NCI-H2196 treated with DMSO at 0.1 percent for 48 hours (cell line): ENCODE data around the gene CAPN7.

Source experiments
- DNase-seq: peaks from one replicate; lab custom pipeline; 2025; ENCODE audit not compliant: unreplicated experiment; lab: John Stamatoyannopoulos, UW

CAPN7 gene

GRCh38 chr3:15198686-15199085 is 7.4 kb upstream of the CAPN7 start:
- no peak for DNase-seq

- no peak for DNase-seq
These were observed 6.4 kb upstream of the CAPN7 start for GRCh38 chr3:15199493-15200105.

- DNase-seq = no peak
These were observed 2.0 kb upstream of the CAPN7 start for GRCh38 chr3:15204005-15204404.

- no peak for DNase-seq
These were observed 538 bp upstream of the CAPN7 start for GRCh38 chr3:15205482-15205933.

- no peak for DNase-seq
These were observed 873 bp downstream of the CAPN7 start for GRCh38 chr3:15206662-15207576.

- DNase-seq = no peak
These were observed 1.9 kb downstream of the CAPN7 start for GRCh38 chr3:15207836-15208504.

GRCh38 chr3:15211937-15212336 is 5.9 kb downstream of the CAPN7 start:
- DNase-seq = no peak

GRCh38 chr3:15214758-15215157 is 8.7 kb downstream of the CAPN7 start:
- no peak for DNase-seq

- no peak for DNase-seq
These were observed 9.9 kb downstream of the CAPN7 start for GRCh38 chr3:15215996-15216395.

- DNase-seq = no peak
These were observed 10.5 kb downstream of the CAPN7 start for GRCh38 chr3:15216501-15216900.

GRCh38 chr3:15217011-15217671 is 11.1 kb downstream of the CAPN7 start:
- no peak for DNase-seq

- DNase-seq = no peak
These were observed 11.8 kb downstream of the CAPN7 start for GRCh38 chr3:15217841-15218267.

GRCh38 chr3:15218689-15219088 is 12.6 kb downstream of the CAPN7 start:
- no peak for DNase-seq

GRCh38 chr3:15220056-15220455 is 14.0 kb downstream of the CAPN7 start:
- DNase-seq = no peak

GRCh38 chr3:15220661-15221060 is 14.6 kb downstream of the CAPN7 start:
- DNase-seq = no peak

GRCh38 chr3:15221574-15222217 is 15.7 kb downstream of the CAPN7 start:
- no peak for DNase-seq

GRCh38 chr3:15223685-15224572 is 17.9 kb downstream of the CAPN7 start:
- DNase-seq = no peak

- no peak for DNase-seq
These were observed 22.1 kb downstream of the CAPN7 start for GRCh38 chr3:15228147-15228546.

GRCh38 chr3:15229262-15229661 is 23.2 kb downstream of the CAPN7 start:
- DNase-seq = no peak

GRCh38 chr3:15241341-15241740 is 35.3 kb downstream of the CAPN7 start:
- no peak for DNase-seq
